Measurements from ENCODE around the gene NFAM1. TPM values are rescaled to one million over a fixed set of nuclear protein-coding genes. Genes with fewer than 3 reads are reported as not detected.

NFAM1 gene
- total and polyA plus RNA-seq, 2 donors (not counting 3 experiments of a cell fraction or from before 2014, with no cell fraction given), result not detected

GRCh38 chr22:42430528-42431125, 1.6 kb downstream of the NFAM1 start:
- dilution Hi-C loops (cut with MboI; ENCODE audit: extremely low pct_ligation_motif_present, low sequenced_read_pairs) (no loop called here), intact Hi-C loops (cut with micrococcal nuclease) (loop anchor here (10.0 kb wide), 1 partner anchor 156 kb away; the partner anchor contains the start of gene TCF20)
- Histone ChIP-seq H3K27me3 (ENCODE audit: control insufficient read depth in 2 of 2, insufficient read depth in 2 of 2, low read length in 2 of 2) (peaks cover 28 to 29% of the 10 kb centered on the region in 2 experiments), H2AFZ (ENCODE audit: low read depth, low read length) (no peak overlapping the region), H3K9me1 (replicated peaks; ENCODE audit: control insufficient read depth, extremely low read depth, insufficient read depth, low read length) (no peaks in the 10 kb centered on the region), H3K36me3 (ENCODE audit: control insufficient read depth in 2 of 2, extremely low read depth in 1 of 2, insufficient read depth in 2 of 2, low read length in 2 of 2) (no peaks in the 10 kb centered on the region), H3K4me1 (ENCODE audit: control insufficient read depth, extremely low read depth, insufficient read depth, low read length) (no peaks in the 10 kb centered on the region), H3K9me3 (replicated peaks; ENCODE audit: control insufficient read depth, insufficient read depth, low read length) (no peaks in the 10 kb centered on the region), H3K4me2 (ENCODE audit: insufficient read depth, low read length) (no peak overlapping the region), H3K4me3 (replicated peaks in 1 of 3; ENCODE audit: insufficient read depth in 1 of 3, low read depth in 1 of 3, low read length in 3 of 3) (no peak overlapping the region), H3K79me2 (ENCODE audit: control insufficient read depth, insufficient read depth, low read length) (no peaks in the 10 kb centered on the region), H3K9ac (replicated peaks; ENCODE audit: extremely low read depth, insufficient read depth, low read length) (no peak overlapping the region), H4K20me1 (replicated peaks; ENCODE audit: control insufficient read depth, extremely low read depth, insufficient read depth, low read length) (no peaks in the 10 kb centered on the region), H3K27ac (ENCODE audit: insufficient read depth, low read depth, low read length) (no peak overlapping the region)
- DNase-seq (ENCODE audit: low read depth, low spot score) (no peak), FAIRE-seq (no peak)
- no peak for TF ChIP-seq FOS (IDR thresholded peaks at IDR 0.05; ENCODE audit: borderline replicate concordance, insufficient read depth, low read length)
- TF ChIP-seq MAX (IDR thresholded peaks at IDR 0.05; ENCODE audit: insufficient read depth, insufficient read length), result no peak
- TF ChIP-seq EZH2 (IDR thresholded peaks at IDR 0.05; ENCODE audit: borderline replicate concordance, low read depth, low read length, severe bottlenecking), result no peak
- TF ChIP-seq CTCF (IDR thresholded peaks at IDR 0.05; ENCODE audit: extremely low read depth in 1 of 2, insufficient read depth in 1 of 2, low read depth in 1 of 2, low read length in 2 of 2), result no peak
- TF ChIP-seq GATA2 (IDR thresholded peaks at IDR 0.05; ENCODE audit: insufficient read depth, insufficient read length, low read depth, low read length), result no peak
- no peak for TF ChIP-seq JUN (IDR thresholded peaks at IDR 0.05; ENCODE audit: borderline replicate concordance, insufficient read depth, insufficient read length, low read depth)
- no peak for TF ChIP-seq POLR2AphosphoS5 (IDR thresholded peaks at IDR 0.05; ENCODE audit: insufficient read depth, low read depth, low read length)
- no peak for TF ChIP-seq MYC (IDR thresholded peaks at IDR 0.05; ENCODE audit: low read depth, low read length)
- no peak for TF ChIP-seq POLR2A (IDR thresholded peaks at IDR 0.05; ENCODE audit: low read depth, low read length)
- ChIA-PET POLR2A (no interaction called here), CTCF (interaction anchor here (0.7 to 1.5 kb wide), 2 partner anchors 14 to 257 kb away, joined by 5 read pairs; no protein-coding TSS in a partner anchor)
- BruUV-seq (replicated peaks), result no TSS peak

All from endothelial cell of umbilical vein (primary cell).